Effector memory CD8-positive, alpha-beta T cell (primary cell): ENCODE data around the gene GRIA3.
"Not testable (repeated sequence)": the region's sequence is repeated elsewhere in the genome, so short reads cannot be mapped to it uniquely, and the experiment has no call there.

Experiments used
- ATAC-seq: fragments of 150-1000 bp; cut with Tn5 transposase; replicated peaks from 2 replicates; pipeline ENCODE4 v1.10.0; 2021; ENCODE audit warnings: mild to moderate bottlenecking, moderate library complexity
- DNase-seq, 3 experiments: peaks; one replicate each; pipeline ENCODE4 v3.0.0; 2021
- H3K27ac Mint-ChIP-seq, 2 donors: one replicate each; pipeline ENCODE4 v1.8.0; 2022; ENCODE audit warnings: mild to moderate bottlenecking in 2 of 2, mixed read lengths in 2 of 2, moderate library complexity in 2 of 2
- H3K27me3 Mint-ChIP-seq, 2 donors: one replicate each; pipeline ENCODE4 v1.8.0; 2022; ENCODE audit warnings: mixed read lengths in 2 of 2
- H3K36me3 Mint-ChIP-seq: one replicate; pipeline ENCODE4 v1.8.0; 2022; ENCODE audit warnings: mild to moderate bottlenecking, moderate library complexity, mixed read lengths; ENCODE audit not compliant: insufficient read depth
- H3K4me1 Mint-ChIP-seq, 2 donors: one replicate each; pipeline ENCODE4 v1.8.0; 2022; ENCODE audit warnings: low read depth in 2 of 2, mixed read lengths in 2 of 2
- H3K4me3 Mint-ChIP-seq, 2 donors: one replicate each; pipeline ENCODE4 v1.8.0; 2022; ENCODE audit warnings: mild to moderate bottlenecking in 2 of 2, mixed read lengths in 2 of 2, moderate library complexity in 2 of 2
- H3K9me3 Mint-ChIP-seq, 2 donors: one replicate each; pipeline ENCODE4 v1.8.0; 2022; ENCODE audit warnings: mixed read lengths in 2 of 2

GRIA3 gene

DNA sequence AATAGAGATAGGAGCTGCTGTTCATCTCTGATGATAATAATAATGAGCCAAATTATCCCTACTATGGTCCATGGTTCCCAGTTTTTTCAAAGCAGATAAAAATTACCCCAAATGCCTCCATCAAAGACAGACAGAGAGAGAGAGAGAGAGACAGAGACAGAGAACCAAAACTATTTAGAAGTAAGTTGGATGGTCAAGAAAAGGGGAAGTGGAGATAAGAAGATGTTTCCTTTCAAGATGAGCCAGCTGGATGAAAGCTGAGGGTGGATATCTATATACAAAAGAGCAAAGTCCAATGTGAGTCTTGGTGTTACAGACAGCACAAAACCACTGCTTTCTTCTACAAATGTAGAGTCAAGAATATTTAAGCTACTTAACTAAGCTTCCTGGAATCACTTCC, 173.9 kb downstream of the GRIA3 start:
- Mint-ChIP-seq H3K27ac (no peak overlapping the region), H3K4me3 (no peak overlapping the region), H3K9me3 (peaks cover 0 to 2% of the 10 kb centered on the region in 2 donors), H3K4me1 (no peaks in the 10 kb centered on the region), H3K36me3 (no peaks in the 10 kb centered on the region), H3K27me3 (no peaks in the 10 kb centered on the region)
- no peak for ATAC-seq
- DNase-seq: no peak

DNA sequence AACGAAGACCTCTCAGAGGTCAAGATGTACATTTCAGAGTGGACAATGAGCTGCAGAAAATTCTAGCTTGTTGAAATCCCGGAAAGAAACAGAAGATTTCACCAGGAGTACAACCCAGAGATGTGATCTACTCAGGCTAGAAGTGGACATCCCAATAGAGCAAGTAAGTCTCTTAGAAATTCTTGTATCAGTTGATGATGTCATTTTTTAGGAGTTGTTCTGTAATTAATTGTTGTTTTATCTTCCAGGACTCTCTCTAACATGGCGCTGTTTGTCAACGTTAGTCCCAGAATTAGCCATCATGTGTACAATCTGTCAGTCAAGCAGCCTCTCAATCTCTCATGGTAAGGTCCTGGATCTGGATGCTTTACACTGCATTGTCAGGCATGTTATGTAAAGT, 174.4 kb downstream of the GRIA3 start:
- DNase-seq (no peak), ATAC-seq (no peak)
- Mint-ChIP-seq H3K27me3 (no peaks in the 10 kb centered on the region), H3K4me3 (no peak overlapping the region), H3K4me1 (no peaks in the 10 kb centered on the region), H3K9me3 (peaks cover 0 to 2% of the 10 kb centered on the region in 2 donors), H3K36me3 (no peaks in the 10 kb centered on the region), H3K27ac (no peak overlapping the region)

DNA sequence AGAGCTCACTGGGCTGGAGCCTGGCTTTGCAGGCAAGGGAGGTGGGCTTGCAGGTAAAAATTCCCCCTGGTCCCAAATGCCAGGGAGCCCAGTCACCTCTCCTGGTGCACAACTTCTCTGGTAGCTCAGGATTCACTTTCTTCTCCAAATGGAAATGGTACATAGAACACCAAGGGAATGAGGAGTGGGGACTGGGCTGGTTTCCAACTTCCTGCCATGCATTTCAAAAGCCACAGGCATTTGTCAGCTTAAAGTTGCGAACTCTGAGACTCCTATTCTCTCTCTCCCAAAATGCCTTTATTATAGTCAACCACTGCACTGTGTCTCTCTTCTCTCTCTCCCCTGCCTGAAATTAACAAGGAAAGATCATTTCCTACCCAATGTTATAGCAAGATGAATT, 177.3 kb downstream of the GRIA3 start:
- ATAC-seq (no peak), DNase-seq (no peak)
- no peaks in the 10 kb centered on the region for H3K36me3 Mint-ChIP-seq
- no peaks in the 10 kb centered on the region for H3K27me3 Mint-ChIP-seq
- H3K9me3 Mint-ChIP-seq: peaks cover 0 to 2% of the 10 kb centered on the region in 2 donors
- H3K4me3 Mint-ChIP-seq: no peak overlapping the region
- H3K27ac Mint-ChIP-seq: no peak overlapping the region
- H3K4me1 Mint-ChIP-seq: no peaks in the 10 kb centered on the region

DNA sequence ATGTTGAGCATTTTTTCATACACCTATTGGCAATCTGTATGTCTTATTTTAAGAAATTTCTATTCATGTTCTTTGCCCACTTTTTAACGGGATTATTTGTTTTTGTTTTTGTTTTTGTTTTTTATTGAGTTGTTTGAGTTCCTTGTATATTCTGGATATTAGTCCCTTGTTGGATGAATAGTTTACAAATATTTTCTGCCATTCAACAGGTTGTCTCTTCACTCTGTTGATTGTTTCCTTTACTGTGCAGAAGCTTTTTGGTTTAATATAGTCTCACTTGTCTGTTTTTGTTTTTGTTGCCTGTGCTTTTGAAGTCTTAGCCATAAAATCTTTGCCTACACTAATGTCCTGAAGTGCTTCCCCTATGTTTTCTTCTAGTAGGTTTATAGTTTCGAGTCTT, 202.1 kb downstream of the GRIA3 start:
- ATAC-seq: not testable (repeated sequence)

DNA sequence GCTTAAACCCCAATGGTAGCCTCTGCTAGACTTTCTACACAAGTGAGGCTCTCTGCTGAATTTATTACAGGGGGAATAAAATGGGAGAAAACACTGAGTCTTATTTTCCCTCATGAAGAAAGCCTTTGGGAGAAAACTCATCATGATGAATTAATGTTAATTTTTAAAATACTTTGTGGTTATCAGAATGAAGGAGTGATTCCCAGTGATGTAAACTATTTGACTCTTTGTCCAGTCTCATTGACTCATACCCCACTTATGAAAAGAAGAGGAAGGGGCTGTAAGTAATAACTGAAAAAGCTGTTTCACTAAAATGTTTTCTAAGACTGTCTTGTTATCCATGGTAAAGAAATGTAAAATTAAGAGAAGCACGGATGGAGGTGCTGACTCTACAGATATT, 208.8 kb downstream of the GRIA3 start:
- Mint-ChIP-seq H3K9me3 (peaks cover 7 to 21% of the 10 kb centered on the region in 2 donors), H3K27ac (no peak overlapping the region), H3K4me1 (no peaks in the 10 kb centered on the region), H3K27me3 (no peaks in the 10 kb centered on the region), H3K36me3 (no peaks in the 10 kb centered on the region), H3K4me3 (no peak overlapping the region)
- ATAC-seq: no peak
- no peak for DNase-seq

More for the DNA sequence above, 202.1 kb downstream of the GRIA3 start:
- not testable (repeated sequence) for H3K4me3 Mint-ChIP-seq, H3K27me3 Mint-ChIP-seq, H3K4me1 Mint-ChIP-seq, H3K36me3 Mint-ChIP-seq, H3K27ac Mint-ChIP-seq, DNase-seq
- peaks cover 7 to 20% of the 10 kb centered on the region in 2 donors for H3K9me3 Mint-ChIP-seq

DNA sequence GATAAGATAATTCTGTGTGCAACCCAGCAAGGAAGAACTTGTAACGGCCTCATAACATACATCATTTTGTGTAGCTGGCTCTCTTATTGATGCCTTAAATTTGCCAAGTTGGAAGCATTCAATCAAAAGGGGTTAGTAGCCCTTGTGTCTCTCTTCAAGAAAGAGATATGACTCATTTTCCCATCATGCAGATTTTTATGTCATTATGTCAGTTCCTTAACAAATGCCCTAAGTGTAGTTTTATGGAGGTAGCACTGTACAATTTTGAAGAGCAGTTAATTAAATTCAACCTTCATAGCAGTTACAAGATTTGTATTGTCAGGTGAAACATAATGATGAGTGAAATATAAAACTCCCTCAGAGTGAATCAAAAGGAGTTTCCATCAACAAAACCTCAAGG, 215.6 kb downstream of the GRIA3 start:
- no peaks in the 10 kb centered on the region for H3K9me3 Mint-ChIP-seq
- no peaks in the 10 kb centered on the region for H3K4me1 Mint-ChIP-seq
- no peaks in the 10 kb centered on the region for H3K36me3 Mint-ChIP-seq
- H3K4me3 Mint-ChIP-seq: no peak overlapping the region
- no peaks in the 10 kb centered on the region for H3K27me3 Mint-ChIP-seq
- no peak overlapping the region for H3K27ac Mint-ChIP-seq
- no peak for ATAC-seq
- no peak for DNase-seq

DNA sequence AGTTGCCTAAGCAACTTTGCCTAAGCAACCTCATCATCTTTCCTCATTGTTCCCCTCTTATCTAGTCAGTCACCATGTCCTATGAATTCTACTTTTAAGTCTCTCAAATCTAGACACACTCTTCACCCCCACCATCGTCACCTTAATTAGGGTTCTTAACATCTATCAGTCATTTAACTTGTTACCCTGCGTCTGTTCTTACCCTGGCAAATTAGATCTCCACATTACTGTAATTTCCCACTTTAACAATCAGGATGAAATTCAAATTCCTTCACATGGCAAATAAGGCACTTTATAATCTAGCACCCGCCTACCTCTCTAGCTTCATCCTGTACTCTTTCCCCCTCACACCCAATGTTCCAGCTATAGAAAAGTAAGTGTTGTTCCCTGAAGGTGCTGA, 221.2 kb downstream of the GRIA3 start:
- H3K9me3 Mint-ChIP-seq: no peaks in the 10 kb centered on the region
- no peaks in the 10 kb centered on the region for H3K4me1 Mint-ChIP-seq
- no peaks in the 10 kb centered on the region for H3K36me3 Mint-ChIP-seq
- DNase-seq (no peak), ATAC-seq (no peak)
- H3K27ac Mint-ChIP-seq: no peak overlapping the region
- no peaks in the 10 kb centered on the region for H3K27me3 Mint-ChIP-seq
- H3K4me3 Mint-ChIP-seq: no peak overlapping the region

DNA sequence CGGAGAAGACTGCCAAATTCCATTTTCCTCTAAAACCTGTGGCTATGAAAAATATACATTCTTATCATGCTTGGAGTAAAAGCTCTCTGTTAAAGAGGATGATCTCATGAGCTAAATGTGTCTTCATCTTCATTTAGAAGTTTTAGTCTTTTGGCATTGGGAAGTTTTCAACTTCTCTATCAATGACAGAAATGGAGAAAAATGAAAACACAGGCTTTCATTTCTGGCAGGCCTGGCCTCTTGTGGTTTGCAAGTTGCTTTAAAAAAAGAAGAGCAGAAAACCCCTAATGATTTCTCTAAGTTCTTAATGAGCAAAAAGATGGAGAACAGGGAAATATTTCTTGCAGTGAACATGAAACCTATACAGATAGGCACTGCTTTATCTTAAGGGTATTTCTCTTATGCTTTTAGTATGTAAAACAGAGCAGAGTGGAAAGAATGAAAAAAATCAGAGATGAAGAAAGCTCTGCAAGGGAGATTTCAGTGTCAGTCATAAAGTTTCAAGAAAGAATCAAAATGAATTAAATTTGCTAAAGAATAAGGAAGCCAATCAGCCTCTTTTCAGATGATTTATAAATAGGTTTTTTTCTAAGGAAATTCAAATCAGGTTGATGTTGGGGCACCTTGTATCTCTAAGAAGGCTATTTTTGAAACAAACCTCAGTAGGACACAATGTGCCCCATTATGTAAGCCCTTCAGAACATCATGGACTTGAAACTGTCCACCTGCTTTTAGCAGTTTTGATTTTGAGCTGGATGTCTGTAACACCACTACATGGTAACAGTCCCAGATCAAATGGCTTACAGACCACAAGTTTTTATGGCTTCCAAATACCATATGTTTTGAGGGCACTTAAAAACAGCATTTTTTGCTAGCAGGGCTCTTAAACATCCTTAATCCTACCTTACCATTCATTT, 225.0 kb downstream of the GRIA3 start:
- ATAC-seq: no peak
- H3K36me3 Mint-ChIP-seq: no peaks in the 10 kb centered on the region
- no peak overlapping the region for H3K4me3 Mint-ChIP-seq
- no peak overlapping the region for H3K27ac Mint-ChIP-seq
- no peaks in the 10 kb centered on the region for H3K4me1 Mint-ChIP-seq
- DNase-seq: no peak
- H3K9me3 Mint-ChIP-seq: no peaks in the 10 kb centered on the region
- no peaks in the 10 kb centered on the region for H3K27me3 Mint-ChIP-seq

DNA sequence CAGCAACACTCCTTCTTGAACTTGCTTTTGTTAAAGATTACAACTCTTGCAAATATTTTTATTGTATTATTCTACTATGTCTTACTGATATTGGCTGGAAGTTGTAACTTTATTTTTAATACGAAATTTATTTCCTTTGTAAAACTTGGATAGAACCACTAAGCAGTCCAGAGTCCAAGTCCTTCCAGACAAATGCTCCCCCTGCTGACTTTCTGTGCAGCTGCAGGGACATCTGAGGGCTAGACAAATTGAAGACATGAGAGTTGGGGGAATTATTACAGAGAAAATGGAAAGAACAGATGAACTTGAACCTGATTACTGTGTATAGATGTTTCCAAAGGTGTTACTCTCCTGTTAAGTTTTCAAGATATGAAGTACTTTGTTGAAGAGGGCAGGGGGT, 238.8 kb downstream of the GRIA3 start:
- H3K27ac Mint-ChIP-seq: no peak overlapping the region
- H3K4me3 Mint-ChIP-seq: no peak overlapping the region
- H3K9me3 Mint-ChIP-seq: no peaks in the 10 kb centered on the region
- no peaks in the 10 kb centered on the region for H3K36me3 Mint-ChIP-seq
- no peak for ATAC-seq
- DNase-seq: no peak
- H3K27me3 Mint-ChIP-seq: no peaks in the 10 kb centered on the region
- no peaks in the 10 kb centered on the region for H3K4me1 Mint-ChIP-seq

DNA sequence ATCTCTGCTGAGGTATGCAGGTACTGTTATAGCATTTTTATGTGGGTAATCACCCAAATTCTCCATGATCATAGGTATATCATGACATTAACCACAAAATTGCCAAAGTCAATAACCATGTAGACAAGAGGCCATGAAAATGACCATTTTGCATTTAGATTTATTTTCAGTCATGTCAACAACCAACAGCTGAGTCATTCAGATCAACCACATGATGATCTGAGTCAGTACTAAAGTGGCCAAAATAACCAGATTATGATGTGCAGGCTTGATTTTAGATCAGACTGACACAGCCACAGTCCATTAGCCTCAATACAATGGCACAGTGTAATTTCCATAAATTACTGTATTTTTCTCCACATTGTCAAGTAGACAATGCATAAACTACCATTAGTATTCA, 240.5 kb downstream of the GRIA3 start:
- DNase-seq: no peak
- no peak for ATAC-seq
- H3K27ac Mint-ChIP-seq: no peak overlapping the region

DNA sequence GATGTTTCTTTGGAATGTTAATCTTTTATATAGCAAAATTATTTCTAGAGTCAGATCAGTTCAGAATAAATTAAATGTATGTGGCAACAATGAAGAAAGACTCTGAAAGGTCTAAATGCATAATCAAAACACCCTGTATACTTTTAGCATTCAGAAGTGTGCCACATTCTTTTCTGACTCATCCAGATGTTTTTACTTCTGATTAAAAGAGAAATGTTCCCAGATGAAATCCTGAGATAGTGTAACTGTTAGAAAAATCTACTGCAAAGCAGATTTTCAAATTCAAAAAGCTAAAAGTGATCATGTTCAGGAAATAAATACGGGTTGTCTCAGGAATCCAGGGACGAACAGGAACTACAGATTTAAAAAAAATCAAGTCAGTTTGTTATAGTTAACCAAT, 241.4 kb downstream of the GRIA3 start:
- Mint-ChIP-seq H3K4me3 (no peak overlapping the region), H3K9me3 (no peaks in the 10 kb centered on the region), H3K4me1 (no peaks in the 10 kb centered on the region), H3K27me3 (no peaks in the 10 kb centered on the region), H3K27ac (no peak overlapping the region), H3K36me3 (no peaks in the 10 kb centered on the region)
- ATAC-seq (no peak), DNase-seq (no peak)

More for the DNA sequence above, 240.5 kb downstream of the GRIA3 start:
- no peaks in the 10 kb centered on the region for H3K27me3 Mint-ChIP-seq
- H3K36me3 Mint-ChIP-seq: no peaks in the 10 kb centered on the region
- no peak overlapping the region for H3K4me3 Mint-ChIP-seq
- H3K9me3 Mint-ChIP-seq: no peaks in the 10 kb centered on the region
- H3K4me1 Mint-ChIP-seq: no peaks in the 10 kb centered on the region

DNA sequence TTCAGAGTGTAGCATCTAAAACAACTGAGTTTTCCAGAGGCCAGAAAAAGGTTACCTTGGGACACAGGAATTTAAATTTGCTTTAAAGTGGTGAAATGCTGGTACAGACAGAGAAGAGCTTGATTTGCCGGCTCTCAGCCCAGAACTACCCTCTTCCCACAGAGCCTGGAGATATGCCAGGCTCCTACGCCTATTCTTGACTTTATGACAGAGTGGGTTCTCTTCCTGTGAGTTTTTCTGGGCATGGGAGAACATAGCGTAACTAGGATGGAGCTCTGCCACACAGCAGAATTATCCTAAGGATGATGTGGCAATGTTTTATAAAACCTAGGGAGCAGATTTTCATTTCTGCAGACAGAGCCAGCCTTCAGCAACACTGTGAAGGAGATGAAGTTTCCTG, 241.8 kb downstream of the GRIA3 start:
- H3K4me1 Mint-ChIP-seq: no peaks in the 10 kb centered on the region
- no peak for DNase-seq
- no peak for ATAC-seq
- H3K36me3 Mint-ChIP-seq: no peaks in the 10 kb centered on the region
- H3K27me3 Mint-ChIP-seq: no peaks in the 10 kb centered on the region
- no peak overlapping the region for H3K4me3 Mint-ChIP-seq
- H3K27ac Mint-ChIP-seq: no peak overlapping the region
- no peaks in the 10 kb centered on the region for H3K9me3 Mint-ChIP-seq

DNA sequence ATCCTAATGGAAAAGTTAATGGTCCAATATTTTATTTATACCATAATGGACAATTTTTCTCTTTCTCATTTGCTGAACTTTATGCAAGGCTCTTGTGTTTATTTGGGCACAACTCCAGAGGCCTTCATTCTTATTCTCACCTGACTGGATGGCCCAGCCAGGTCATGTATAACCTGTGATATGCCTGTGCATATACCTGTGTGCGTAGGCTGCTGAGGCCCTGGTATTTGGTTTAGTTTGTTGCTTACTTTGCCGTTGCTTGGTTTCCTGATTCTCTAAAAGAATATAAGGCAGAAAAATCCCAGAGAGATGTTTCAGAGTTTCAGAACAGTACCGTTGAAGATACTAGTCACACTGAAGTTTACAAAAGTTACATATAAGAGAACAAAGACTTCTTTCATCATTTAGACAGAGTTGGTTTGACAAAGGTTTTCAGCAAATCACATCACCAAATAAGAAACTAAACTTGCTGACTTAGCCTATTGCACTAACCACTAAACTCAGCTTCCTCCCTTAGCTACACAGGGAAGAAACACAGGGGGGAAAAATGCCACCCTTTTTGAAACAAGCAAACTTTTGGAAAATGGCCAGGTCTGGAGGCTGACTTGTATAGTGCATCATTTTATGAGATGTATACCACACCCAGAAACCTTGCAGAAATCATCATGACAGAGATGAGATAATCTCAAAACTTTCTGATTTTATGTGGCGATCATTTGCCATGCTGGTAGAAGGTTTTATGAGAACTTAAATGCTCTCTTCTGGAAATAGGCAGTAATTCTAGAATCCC, 248.5 kb downstream of the GRIA3 start:
- no peaks in the 10 kb centered on the region for H3K27me3 Mint-ChIP-seq
- no peaks in the 10 kb centered on the region for H3K9me3 Mint-ChIP-seq
- H3K4me1 Mint-ChIP-seq: no peaks in the 10 kb centered on the region
- H3K4me3 Mint-ChIP-seq: no peak overlapping the region
- no peak overlapping the region for H3K27ac Mint-ChIP-seq
- no peak for ATAC-seq
- DNase-seq: no peak
- no peaks in the 10 kb centered on the region for H3K36me3 Mint-ChIP-seq
